GM23338 (cell line): ENCODE results near the gene HOXB5. TPM values are rescaled to one million over a fixed set of nuclear protein-coding genes. Genes with fewer than 3 reads are reported as not detected.

Source experiments
- ATAC-seq: fragments of 200-7000 bp; cut with Tn5 transposase; 3 replicates; pipeline ENCODE4 v1.9.1; 2020
- DNase-seq: peaks from one replicate; pipeline ENCODE4 v3.0.0-alpha.2; 2015; ENCODE audit warnings: low spot score
- H2AFZ ChIP-seq: fragments of 200-600 bp; sonication (generic); 2 replicates; pipeline ENCODE4 v1.8.0; 2016; ENCODE audit warnings: antibody characterized with exemption, mild to moderate bottlenecking, moderate library complexity
- H3F3A ChIP-seq: fragments of 200-600 bp; sonication (generic); replicated peaks from 2 replicates; pipeline ENCODE4 v1.8.0; 2017; ENCODE audit warnings: antibody characterized with exemption, mixed run types, low read depth
- H3K27ac ChIP-seq: fragments of 200-600 bp; sonication (generic); 2 replicates; pipeline ENCODE4 v1.6.1; 2016; ENCODE audit warnings: low read depth
- H3K27me3 ChIP-seq: fragments of 200-600 bp; sonication (generic); 2 replicates; pipeline ENCODE4 v1.8.0; 2016; ENCODE audit warnings: mild to moderate bottlenecking, mixed run types, moderate library complexity; ENCODE audit not compliant: insufficient read depth
- H3K36me3 ChIP-seq: fragments of 200-600 bp; sonication (generic); 2 replicates; pipeline ENCODE4 v1.8.0; 2016; ENCODE audit warnings: mild to moderate bottlenecking; ENCODE audit not compliant: insufficient read depth
- H3K4me1 ChIP-seq: fragments of 200-600 bp; sonication (generic); 2 replicates; pipeline ENCODE4 v1.8.0; 2016; ENCODE audit warnings: mild to moderate bottlenecking, moderate library complexity; ENCODE audit not compliant: insufficient read depth
- H3K4me2 ChIP-seq: fragments of 200-600 bp; sonication (generic); 2 replicates; pipeline ENCODE4 v1.7.1; 2017; ENCODE audit warnings: mixed run types
- H3K4me3 ChIP-seq: fragments of 200-600 bp; sonication (generic); 2 replicates; pipeline ENCODE4 v1.6.1; 2016; ENCODE audit warnings: mixed run types
- H3K79me2 ChIP-seq: fragments of 200-600 bp; sonication (generic); replicated peaks from 2 replicates; pipeline ENCODE4 v1.8.0; 2017; ENCODE audit warnings: mild to moderate bottlenecking; ENCODE audit not compliant: insufficient read depth
- H3K9me2 ChIP-seq: fragments of 200-600 bp; sonication (generic); 2 replicates; pipeline ENCODE4 v1.8.0; 2017; ENCODE audit not compliant: insufficient read depth
- H4K20me1 ChIP-seq: fragments of 200-600 bp; sonication (generic); replicated peaks from 2 replicates; pipeline ENCODE4 v1.8.0; 2017; ENCODE audit warnings: mild to moderate bottlenecking; ENCODE audit not compliant: insufficient read depth
- H3K27ac Mint-ChIP-seq: 2 replicates; pipeline ENCODE4 v1.8.0; 2020; ENCODE audit warnings: inconsistent platforms, mild to moderate bottlenecking, moderate library complexity, mixed read lengths
- H3K27me3 Mint-ChIP-seq: 3 replicates; pipeline ENCODE4 v1.8.0; 2022; ENCODE audit warnings: low read depth, mild to moderate bottlenecking, moderate library complexity, mixed read lengths, inconsistent platforms; ENCODE audit not compliant: insufficient read depth, poor library complexity
- H3K36me3 Mint-ChIP-seq: 3 replicates; pipeline ENCODE4 v1.8.0; 2021; ENCODE audit warnings: low read depth, mild to moderate bottlenecking, inconsistent platforms, moderate library complexity, mixed read lengths
- H3K4me1 Mint-ChIP-seq: 3 replicates; pipeline ENCODE4 v1.8.0; 2020; ENCODE audit warnings: mild to moderate bottlenecking, inconsistent platforms, mixed read lengths
- H3K4me3 Mint-ChIP-seq: 3 replicates; pipeline ENCODE4 v1.8.0; 2021; ENCODE audit warnings: moderate library complexity, mild to moderate bottlenecking, inconsistent platforms, mixed read lengths
- H3K9me3 Mint-ChIP-seq: 3 replicates; pipeline ENCODE4 v1.8.0; 2020; ENCODE audit warnings: moderate library complexity, mild to moderate bottlenecking, inconsistent platforms, mixed read lengths
- EZH2 ChIP-seq: fragments of 200-600 bp; sonication (generic); IDR thresholded peaks from one replicate; pipeline ENCODE4 v1.8.0; 2017; ENCODE audit warnings: antibody characterized with exemption, mild to moderate bottlenecking, low read depth; ENCODE audit not compliant: unreplicated experiment
- ZNF331 ChIP-seq: fragments of 250-450 bp; sonication (Bioruptor Pico); IDR thresholded peaks from 2 replicates; pipeline ENCODE4 v1.5.0; 2020; ENCODE audit warnings: low read depth, mild to moderate bottlenecking, moderate library complexity
- microRNA counts: library from miRNA; unstranded; fragments of <30 nt; microRNA quantifications from one replicate; lab custom pipeline; 2017
- microRNA-seq: library from miRNA; unstranded; fragments of <30 nt; microRNA quantifications from one replicate; pipeline ENCODE4, GENCODE V29; 2017
- polyA plus RNA-seq: library from polyadenylated mRNA; unstranded; fragments of >200 nt; fragmentation: Nextera tagmentation; extraction: Ambion mirVana; gene quantifications from 2 replicates; pipeline ENCODE4 v1.2.1, GENCODE V29; 2016
- small RNA-seq: library from RNA; depleted of rRNA; stranded (forward); fragments of <200 nt; gene quantifications from one replicate; pipeline ENCODE3, GENCODE V24; 2014; ENCODE audit warnings: low replicate concordance
- total RNA-seq: library from RNA; depleted of rRNA; stranded (reverse); fragments of >200 nt; shearing (Covaris generic); gene quantifications from 2 replicates; pipeline ENCODE4 v1.2.3, GENCODE V29; 2014; rRNA removed
- TF ChIP-seq, protein P1 (sequence below), 2 experiments: fragments of 200-600 bp in 1 of 2; sonication (generic) in 1 of 2; conservative IDR thresholded peaks; 2 replicates each; pipeline versions ENCODE4 v1.5.1 to v1.6.1; 2016 to 2017; ENCODE audit warnings: antibody characterized with exemption in 2 of 2, low read depth in 2 of 2, mild to moderate bottlenecking in 2 of 2, moderate library complexity in 1 of 2

Gene HOXB5
- total and polyA plus RNA-seq, 2 experiments from 2014 or later: not detected

DNA sequence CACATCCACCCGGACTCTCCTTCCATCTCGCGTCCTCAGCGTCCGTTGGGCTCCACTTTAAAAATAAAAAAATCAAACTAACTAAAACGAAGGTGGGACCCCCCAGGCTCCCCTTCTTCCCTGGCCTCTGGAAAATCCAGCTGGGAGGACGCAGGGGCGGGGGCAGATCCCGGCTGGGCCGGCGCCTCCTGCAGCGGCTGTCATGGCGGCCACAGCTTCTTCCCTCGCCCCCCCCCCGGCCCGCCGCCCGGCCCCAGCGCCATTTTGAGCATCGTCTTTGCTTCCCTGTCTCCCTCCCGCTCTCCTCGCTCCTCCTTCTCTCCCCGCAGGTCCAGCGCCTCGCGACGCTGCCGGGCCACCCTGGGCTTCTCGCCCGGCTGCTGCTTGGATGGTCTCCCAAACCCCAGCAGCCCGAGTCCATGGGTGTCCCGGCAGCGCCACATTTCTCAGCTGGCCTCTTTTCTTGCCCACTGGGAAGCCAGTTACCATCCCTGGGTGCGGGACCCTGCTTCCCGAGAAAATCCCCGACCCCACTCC is 51.9 kb downstream of the HOXB5 start:
- Histone ChIP-seq H3K4me3 (peak overlapping the region; percentile 73), H3K27me3 (peaks cover 99% of the 10 kb centered on the region), H3K36me3 (no peaks in the 10 kb centered on the region; the same call in 1 of the 2 replicates), H3K4me2 (peak overlapping the region; percentile 94), H4K20me1 (peaks cover 12% of the 10 kb centered on the region), H3K79me2 (no peaks in the 10 kb centered on the region), H3K27ac (no peak overlapping the region), H3K4me1 (peaks cover 64% of the 10 kb centered on the region), H3F3A (peaks cover 27% of the 10 kb centered on the region), H3K9me2 (no peaks in the 10 kb centered on the region), H2AFZ (peak overlapping the region; percentile 97)
- Mint-ChIP-seq H3K4me1 (peaks cover 49% of the 10 kb centered on the region), H3K27ac (no peak overlapping the region), H3K4me3 (peak overlapping the region; percentile 70), H3K36me3 (peaks cover 4% of the 10 kb centered on the region; the same call in 1 of the 3 replicates), H3K27me3 (peaks cover 88% of the 10 kb centered on the region), H3K9me3 (peaks cover 3% of the 10 kb centered on the region; the same call in 2 of the 3 replicates)
- DNase-seq (peak; percentile 59), ATAC-seq (peak; percentile 6)
- TF ChIP-seq ZNF331 (no peak), EZH2 (peak; percentile 0)
- TF ChIP-seq, protein P1, sequence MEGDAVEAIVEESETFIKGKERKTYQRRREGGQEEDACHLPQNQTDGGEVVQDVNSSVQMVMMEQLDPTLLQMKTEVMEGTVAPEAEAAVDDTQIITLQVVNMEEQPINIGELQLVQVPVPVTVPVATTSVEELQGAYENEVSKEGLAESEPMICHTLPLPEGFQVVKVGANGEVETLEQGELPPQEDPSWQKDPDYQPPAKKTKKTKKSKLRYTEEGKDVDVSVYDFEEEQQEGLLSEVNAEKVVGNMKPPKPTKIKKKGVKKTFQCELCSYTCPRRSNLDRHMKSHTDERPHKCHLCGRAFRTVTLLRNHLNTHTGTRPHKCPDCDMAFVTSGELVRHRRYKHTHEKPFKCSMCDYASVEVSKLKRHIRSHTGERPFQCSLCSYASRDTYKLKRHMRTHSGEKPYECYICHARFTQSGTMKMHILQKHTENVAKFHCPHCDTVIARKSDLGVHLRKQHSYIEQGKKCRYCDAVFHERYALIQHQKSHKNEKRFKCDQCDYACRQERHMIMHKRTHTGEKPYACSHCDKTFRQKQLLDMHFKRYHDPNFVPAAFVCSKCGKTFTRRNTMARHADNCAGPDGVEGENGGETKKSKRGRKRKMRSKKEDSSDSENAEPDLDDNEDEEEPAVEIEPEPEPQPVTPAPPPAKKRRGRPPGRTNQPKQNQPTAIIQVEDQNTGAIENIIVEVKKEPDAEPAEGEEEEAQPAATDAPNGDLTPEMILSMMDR (conservative IDR thresholded peaks at IDR 0.05; ENCODE audit: low read depth in 2 of 2): no peak

MicroRNA genes within 50 kb of the gene (microRNA counts, 767-probe panel; counts per million panel counts)
- microRNA hsa-miR-10a-5p (lab: Ali Mortazavi, UCI): 5,026 counts per million, percentile 20 among the panel's probes with 10 or more counts

Small RNA genes within 50 kb of the gene (microRNA-seq; reads per million reads assigned to microRNA genes)
- not detected for gene MIR196A1

Small RNA genes within 50 kb of the gene (small RNA-seq; reads per million reads assigned to genes)
- not detected for gene MIR196A1

Other genes with a start within 250 kb of the HOXB5 start
- gene SKAP1, start 163.6 kb downstream of the HOXB5 start, total RNA-seq: not detected in 2 replicates
- gene SKAP1, start 163.6 kb downstream of the HOXB5 start, polyA plus RNA-seq: 0.27 and 0.59 TPM in 2 replicates
- gene HOXB1, start 62.8 kb downstream of the HOXB5 start, total RNA-seq: not detected in 2 replicates
- not detected in 2 replicates for gene HOXB1, start 62.8 kb downstream of the HOXB5 start, polyA plus RNA-seq
- not detected in 2 replicates for gene HOXB2, start 48.7 kb downstream of the HOXB5 start, total RNA-seq
- gene HOXB2, start 48.7 kb downstream of the HOXB5 start, polyA plus RNA-seq: 0.37 TPM in 1 of 2 replicates, not detected in the other
- gene HOXB4, start 15.4 kb downstream of the HOXB5 start, total RNA-seq: not detected in 2 replicates
- gene HOXB4, start 15.4 kb downstream of the HOXB5 start, polyA plus RNA-seq: not detected in 2 replicates
- 0.17 TPM in 1 of 2 replicates, not detected in the other for gene HOXB3, start 3.5 kb downstream of the HOXB5 start, total RNA-seq
- gene HOXB3, start 3.5 kb downstream of the HOXB5 start, polyA plus RNA-seq: not detected in 2 replicates
- gene HOXB6, start 11.2 kb upstream of the HOXB5 start, total RNA-seq: not detected in 2 replicates
- not detected in 2 replicates for gene HOXB6, start 11.2 kb upstream of the HOXB5 start, polyA plus RNA-seq
- gene HOXB7, start 17.2 kb upstream of the HOXB5 start, total RNA-seq: not detected in 2 replicates
- gene HOXB7, start 17.2 kb upstream of the HOXB5 start, polyA plus RNA-seq: not detected in 2 replicates
- gene HOXB8, start 21.5 kb upstream of the HOXB5 start, total RNA-seq: not detected in 2 replicates
- not detected in 2 replicates for gene HOXB8, start 21.5 kb upstream of the HOXB5 start, polyA plus RNA-seq
- not detected in 2 replicates for gene HOXB9, start 32.6 kb upstream of the HOXB5 start, total RNA-seq
- gene HOXB9, start 32.6 kb upstream of the HOXB5 start, polyA plus RNA-seq: not detected in 2 replicates
- not detected in 2 replicates for gene PRAC1, start 128.7 kb upstream of the HOXB5 start, total RNA-seq
- 0.70 TPM in 1 of 2 replicates, not detected in the other for gene PRAC1, start 128.7 kb upstream of the HOXB5 start, polyA plus RNA-seq
- gene PRAC2, start 129.4 kb upstream of the HOXB5 start, total RNA-seq: not detected in 2 replicates
- not detected in 2 replicates for gene PRAC2, start 129.4 kb upstream of the HOXB5 start, polyA plus RNA-seq
- not detected in 2 replicates for gene HOXB13, start 135.0 kb upstream of the HOXB5 start, total RNA-seq
- not detected in 2 replicates for gene HOXB13, start 135.0 kb upstream of the HOXB5 start, polyA plus RNA-seq
- gene TTLL6, start 223.4 kb upstream of the HOXB5 start, total RNA-seq: 1.9 and 2.3 TPM in 2 replicates
- 3.5 and 4.7 TPM in 2 replicates for gene TTLL6, start 223.4 kb upstream of the HOXB5 start, polyA plus RNA-seq
- 14.4 and 24.8 TPM in 2 replicates for gene CALCOCO2, start 237.3 kb upstream of the HOXB5 start, total RNA-seq
- gene CALCOCO2, start 237.3 kb upstream of the HOXB5 start, polyA plus RNA-seq: 12.5 and 16.3 TPM in 2 replicates